Measurements from ENCODE around the gene KRTAP10-4. TPM values are rescaled to one million over a fixed set of nuclear protein-coding genes. Genes with fewer than 3 reads are reported as not detected.
A peak's percentile ranks its signal among the peaks of the same experiment; 100 is the strongest.
"Not testable (repeated sequence)": the region's sequence is repeated elsewhere in the genome, so short reads cannot be mapped to it uniquely, and the experiment has no call there.

KRTAP10-4 gene, protein sequence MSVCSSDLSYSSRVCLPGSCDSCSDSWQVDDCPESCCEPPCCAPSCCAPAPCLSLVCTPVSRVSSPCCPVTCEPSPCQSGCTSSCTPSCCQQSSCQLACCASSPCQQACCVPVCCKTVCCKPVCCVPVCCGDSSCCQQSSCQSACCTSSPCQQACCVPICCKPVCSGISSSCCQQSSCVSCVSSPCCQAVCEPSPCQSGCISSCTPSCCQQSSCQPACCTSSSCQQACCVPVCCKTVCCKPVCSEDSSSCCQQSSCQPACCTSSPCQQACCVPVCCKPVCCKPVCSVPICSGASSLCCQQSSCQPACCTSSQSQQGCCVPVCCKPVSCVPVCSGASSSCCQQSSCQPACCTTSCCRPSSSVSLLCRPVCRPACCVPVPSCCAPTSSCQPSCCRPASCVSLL
- total RNA-seq = not detected

DNA sequence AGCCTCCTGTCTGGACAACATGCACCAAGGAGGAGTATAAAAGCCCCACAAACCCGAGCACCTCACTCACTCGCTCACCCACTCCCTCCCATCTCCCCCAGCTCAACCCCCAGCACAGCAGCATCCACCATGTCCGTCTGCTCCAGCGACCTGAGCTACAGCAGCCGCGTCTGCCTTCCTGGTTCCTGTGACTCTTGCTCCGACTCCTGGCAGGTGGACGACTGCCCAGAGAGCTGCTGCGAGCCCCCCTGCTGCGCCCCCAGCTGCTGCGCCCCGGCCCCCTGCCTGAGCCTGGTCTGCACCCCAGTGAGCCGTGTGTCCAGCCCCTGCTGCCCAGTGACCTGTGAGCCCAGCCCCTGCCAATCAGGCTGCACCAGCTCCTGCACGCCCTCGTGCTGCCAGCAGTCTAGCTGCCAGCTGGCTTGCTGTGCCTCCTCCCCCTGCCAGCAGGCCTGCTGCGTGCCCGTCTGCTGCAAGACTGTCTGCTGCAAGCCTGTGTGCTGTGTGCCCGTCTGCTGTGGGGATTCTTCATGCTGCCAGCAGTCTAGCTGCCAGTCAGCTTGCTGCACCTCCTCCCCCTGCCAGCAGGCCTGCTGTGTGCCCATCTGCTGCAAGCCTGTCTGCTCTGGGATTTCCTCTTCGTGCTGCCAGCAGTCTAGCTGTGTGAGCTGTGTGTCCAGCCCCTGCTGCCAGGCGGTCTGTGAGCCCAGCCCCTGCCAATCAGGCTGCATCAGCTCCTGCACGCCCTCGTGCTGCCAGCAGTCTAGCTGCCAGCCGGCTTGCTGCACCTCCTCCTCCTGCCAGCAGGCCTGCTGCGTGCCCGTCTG is at the start of gene KRTAP10-4:
Gene KRTAP10-4 (plus strand): TSS at position 100 of the 827 bp plus-strand sequence. CDS start 30 bp downstream, at position 130.
- not testable (repeated sequence) for H3K4me3 Mint-ChIP-seq; ATAC-seq; H3K9me3 Mint-ChIP-seq; H3K36me3 Mint-ChIP-seq; DNase-seq (ENCODE audit: low spot score); H3K27ac Mint-ChIP-seq; H3K4me1 Mint-ChIP-seq (ENCODE audit: low read depth in 2 of 2)
- H3K27me3 Mint-ChIP-seq = peaks cover 21 to 32% of the 10 kb centered on the region in 2 donors

DNA sequence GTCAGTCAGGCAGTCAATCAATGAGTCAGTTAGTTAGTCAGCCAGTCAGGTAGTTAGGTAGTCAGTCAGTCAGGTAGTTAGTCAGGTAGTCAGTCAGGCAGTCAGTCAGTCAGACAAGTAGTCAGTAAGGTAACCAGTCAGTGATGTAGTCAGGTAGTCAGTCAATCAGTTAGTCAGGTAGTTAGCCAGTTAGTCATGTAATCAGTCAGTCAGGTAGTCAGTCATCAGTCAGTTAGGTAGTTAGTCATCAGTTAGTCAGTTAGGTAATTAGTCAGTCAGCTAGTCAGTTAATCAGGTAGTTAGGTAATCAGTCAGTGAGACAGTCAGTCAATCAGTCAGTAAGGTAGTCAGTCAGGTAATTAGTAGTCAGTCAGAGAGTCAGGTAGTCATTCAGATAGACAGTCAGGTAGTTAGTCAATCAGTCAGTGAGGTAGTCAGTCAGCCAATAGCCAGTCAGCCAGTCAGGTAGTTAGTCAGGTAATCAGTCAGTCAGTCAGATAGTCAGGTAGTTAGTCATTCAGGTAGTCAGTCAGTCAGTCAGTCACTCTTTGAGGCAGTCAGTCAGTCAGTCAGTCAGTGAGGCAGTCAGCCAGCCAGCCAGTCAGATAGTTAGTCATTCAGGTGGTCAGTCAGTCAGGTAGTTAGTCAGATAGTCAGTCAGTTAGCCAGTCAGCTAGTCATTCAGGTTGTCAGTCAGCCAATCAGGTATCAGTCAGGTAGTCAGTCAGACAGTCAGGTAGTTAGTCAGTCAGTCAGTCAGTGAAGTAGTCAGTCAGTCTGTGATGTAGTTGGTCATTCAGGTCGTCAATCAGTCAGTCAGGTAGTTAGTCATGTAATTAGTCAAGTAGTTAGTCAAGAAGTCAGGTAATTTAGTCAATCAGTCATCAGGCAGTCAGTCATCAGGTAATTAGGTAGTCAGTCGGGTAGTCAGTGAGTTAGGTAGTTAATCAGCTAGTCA is 48.8 kb upstream of the KRTAP10-4 start:
- no peaks in the 10 kb centered on the region for H3K27me3 Mint-ChIP-seq
- ATAC-seq (no peak), DNase-seq (ENCODE audit: low spot score) (no peak)
- no peaks in the 10 kb centered on the region for H3K4me1 Mint-ChIP-seq (ENCODE audit: low read depth in 2 of 2)
- no peak overlapping the region for H3K27ac Mint-ChIP-seq
- no peak overlapping the region for H3K4me3 Mint-ChIP-seq
- H3K9me3 Mint-ChIP-seq = no peaks in the 10 kb centered on the region
- H3K36me3 Mint-ChIP-seq = no peaks in the 10 kb centered on the region

DNA sequence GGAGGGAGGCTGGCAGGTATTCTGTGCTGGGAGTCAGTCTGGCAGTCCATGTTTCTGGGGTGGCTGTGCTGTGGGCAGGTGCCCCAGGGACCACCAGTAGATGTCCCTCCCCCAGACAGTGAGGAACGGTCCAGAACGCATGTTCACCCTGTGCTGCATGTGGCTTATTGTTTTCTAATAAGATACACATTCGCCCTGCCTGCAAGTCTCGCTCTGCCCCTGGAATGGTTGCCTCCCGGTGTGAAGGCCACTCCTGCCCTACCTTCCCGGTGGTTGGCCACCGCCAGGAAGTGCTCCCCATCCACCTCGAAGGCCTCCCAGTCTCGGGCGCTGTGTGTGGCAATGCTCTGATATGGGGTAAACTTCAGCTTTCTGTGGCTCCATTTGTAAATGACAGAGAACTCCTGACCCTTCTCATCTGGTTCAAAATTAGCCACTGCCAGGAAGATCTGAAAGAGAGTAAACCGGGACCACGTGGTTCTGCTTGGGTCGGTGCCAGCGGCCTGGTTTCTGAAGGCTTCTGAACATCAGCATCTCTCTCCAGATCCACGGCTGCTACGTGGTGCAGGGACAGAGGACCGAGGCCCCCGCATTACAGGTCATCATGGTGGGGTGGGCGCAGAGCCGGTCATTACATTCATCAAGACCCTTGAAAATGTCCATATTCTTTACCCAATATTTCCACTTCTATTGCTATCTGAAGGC is 48.0 kb upstream of the KRTAP10-4 start:
- Mint-ChIP-seq H3K4me1 (ENCODE audit: low read depth in 2 of 2) (peaks cover 0 to 2% of the 10 kb centered on the region in 2 donors), H3K36me3 (no peaks in the 10 kb centered on the region), H3K9me3 (no peaks in the 10 kb centered on the region), H3K27ac (no peak overlapping the region), H3K4me3 (no peak overlapping the region), H3K27me3 (no peaks in the 10 kb centered on the region)
- ATAC-seq (no peak), DNase-seq (ENCODE audit: low spot score) (no peak)

DNA sequence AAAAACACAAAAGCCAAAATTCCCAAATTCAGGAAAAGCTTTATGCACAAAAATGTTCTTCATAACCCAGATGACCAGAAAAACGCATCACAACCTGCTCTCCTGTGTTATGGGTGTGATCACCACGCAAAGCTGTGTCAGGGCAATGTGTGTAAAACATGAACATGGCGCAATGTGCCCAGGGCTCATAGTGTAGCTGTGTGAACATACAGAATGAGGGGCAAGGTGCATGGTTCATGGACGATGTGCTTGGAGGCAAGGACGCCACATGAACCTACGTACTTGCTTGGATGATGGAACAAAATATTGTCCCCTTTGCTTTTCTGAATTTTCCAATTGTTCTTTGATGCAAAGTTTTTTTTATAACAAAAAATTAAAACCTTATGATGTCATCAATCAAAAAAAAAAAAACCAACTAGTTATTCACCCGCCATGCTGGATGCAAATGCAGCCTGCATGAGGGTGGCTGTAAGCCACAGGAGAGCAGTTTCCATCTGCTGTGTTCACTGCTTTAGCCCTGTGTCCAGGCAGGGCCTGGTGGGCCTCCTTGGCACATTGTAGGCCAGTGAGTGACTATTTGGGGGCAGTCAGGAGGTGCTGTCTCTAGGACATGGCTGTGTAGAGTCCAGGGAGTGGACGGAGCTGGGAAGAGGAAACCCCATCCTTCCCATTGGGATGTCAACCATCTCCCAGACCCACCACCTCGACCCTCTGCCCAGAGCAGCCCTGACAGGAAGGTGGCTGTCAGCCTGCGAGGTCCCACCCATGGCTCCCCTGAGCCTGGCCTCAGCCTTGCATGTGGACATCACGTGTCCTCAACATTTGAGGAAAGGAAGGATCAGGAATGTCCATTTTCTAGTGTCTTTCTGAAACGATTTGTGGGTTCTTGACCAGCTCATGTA is 47.2 kb upstream of the KRTAP10-4 start:
- no peak for ATAC-seq
- peaks cover 0 to 2% of the 10 kb centered on the region in 2 donors for H3K4me1 Mint-ChIP-seq (ENCODE audit: low read depth in 2 of 2)

DNA sequence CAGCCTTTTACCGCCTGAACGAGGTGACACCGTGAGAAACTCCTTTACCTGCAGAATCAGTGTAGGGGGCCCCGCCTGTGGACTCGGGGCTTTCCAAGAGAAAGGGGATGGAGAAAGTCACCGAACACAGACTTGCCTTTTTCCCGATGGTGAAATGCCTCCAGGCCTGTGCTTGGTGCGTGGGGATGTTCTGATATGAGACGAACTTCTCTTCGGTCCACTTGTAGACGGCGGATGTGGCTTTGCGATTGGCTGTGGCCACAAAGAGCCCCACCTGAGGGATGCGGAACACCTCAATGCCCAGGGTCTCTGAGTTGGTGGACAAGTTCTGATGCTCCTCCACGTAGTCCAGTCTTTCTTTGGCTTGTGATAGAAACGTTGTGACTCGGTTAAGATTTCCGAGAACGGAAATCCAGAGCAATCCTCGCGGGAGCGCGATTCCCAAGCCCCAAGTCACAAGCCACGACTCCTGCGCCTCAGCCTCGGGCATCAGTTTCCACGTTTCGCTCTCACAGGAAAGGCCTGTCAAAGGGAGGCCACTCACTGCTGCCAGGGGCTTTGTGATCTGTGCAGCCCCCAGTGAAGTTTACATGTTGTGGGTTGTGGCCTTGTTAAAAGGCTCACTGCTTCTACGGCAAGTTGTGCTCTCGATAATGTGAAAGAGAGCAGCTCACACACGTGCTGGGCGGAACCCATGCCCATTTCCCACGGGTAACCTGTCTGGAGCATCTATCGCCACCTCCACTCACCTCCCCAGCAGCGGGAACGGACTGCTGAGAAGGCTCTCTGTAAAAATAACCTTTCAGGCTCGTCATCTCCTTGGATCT is 46.2 kb upstream of the KRTAP10-4 start:
- Mint-ChIP-seq H3K9me3 (no peaks in the 10 kb centered on the region), H3K4me3 (no peak overlapping the region), H3K4me1 (ENCODE audit: low read depth in 2 of 2) (peaks cover 0 to 2% of the 10 kb centered on the region in 2 donors), H3K36me3 (no peaks in the 10 kb centered on the region), H3K27ac (no peak overlapping the region), H3K27me3 (no peaks in the 10 kb centered on the region)
- no peak for ATAC-seq
- DNase-seq (ENCODE audit: low spot score) = peak; percentile 51

More for the DNA sequence above, 47.2 kb upstream of the KRTAP10-4 start:
- Mint-ChIP-seq H3K4me3 (no peak overlapping the region), H3K27ac (no peak overlapping the region), H3K9me3 (no peaks in the 10 kb centered on the region), H3K36me3 (no peaks in the 10 kb centered on the region), H3K27me3 (no peaks in the 10 kb centered on the region)
- peak; percentile 45 for DNase-seq (ENCODE audit: low spot score)

DNA sequence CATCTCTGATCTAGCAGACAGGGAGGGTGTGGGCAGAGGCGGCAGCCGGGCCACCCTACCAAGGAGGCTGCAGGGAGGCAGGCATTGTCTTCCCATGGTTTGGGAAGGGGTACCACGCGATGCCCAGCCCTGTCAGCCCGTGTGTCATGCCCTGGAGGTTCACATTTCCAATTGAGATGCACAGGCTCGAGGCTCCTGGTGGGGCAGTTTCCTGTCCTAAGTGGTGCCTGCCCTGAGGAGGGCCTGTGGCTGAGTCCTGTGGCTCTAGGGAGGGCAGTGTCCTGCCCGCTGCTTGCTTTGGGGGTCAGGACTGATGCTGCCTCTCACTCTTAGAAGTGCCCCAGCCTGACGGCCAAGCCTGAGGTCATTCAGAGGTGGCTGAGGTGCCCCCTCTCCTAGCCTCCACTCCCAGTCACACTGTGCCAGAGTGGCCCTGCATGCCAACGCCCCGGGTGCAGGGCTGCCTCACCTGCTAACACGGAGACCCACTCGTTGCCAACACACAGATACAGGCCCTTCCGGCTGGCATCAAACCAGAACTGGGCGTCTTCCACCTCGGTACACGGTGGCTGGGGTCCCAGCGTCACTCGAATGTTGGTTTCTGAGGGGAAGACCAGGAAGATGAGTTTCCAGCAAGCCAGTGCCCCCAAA is 45.4 kb upstream of the KRTAP10-4 start:
- no peak overlapping the region for H3K4me3 Mint-ChIP-seq
- DNase-seq (ENCODE audit: low spot score) = peak; percentile 41
- H3K9me3 Mint-ChIP-seq = no peaks in the 10 kb centered on the region

DNA sequence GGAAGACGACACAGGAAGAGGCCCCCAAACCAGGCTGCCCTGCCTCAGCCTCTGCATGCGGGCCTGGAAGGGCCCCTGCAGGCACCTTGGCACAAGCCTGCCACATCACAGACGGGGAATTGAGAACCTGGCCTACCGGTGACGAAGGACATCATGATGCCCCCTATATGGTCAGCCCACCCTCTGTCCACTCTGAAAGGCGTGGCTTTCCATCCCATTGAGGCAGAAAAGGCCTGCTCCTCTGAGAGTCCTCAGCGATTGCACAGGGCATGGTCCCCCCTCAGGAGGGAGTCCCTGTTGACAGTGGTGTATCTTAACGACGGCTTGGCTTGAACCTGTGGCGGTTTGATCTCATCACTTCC is 44.9 kb upstream of the KRTAP10-4 start:
- no peak for ATAC-seq
- Mint-ChIP-seq H3K27ac (no peak overlapping the region), H3K4me1 (ENCODE audit: low read depth in 2 of 2) (peaks cover 0 to 2% of the 10 kb centered on the region in 2 donors)

More for the DNA sequence above, 45.4 kb upstream of the KRTAP10-4 start:
- ATAC-seq = no peak
- H3K27ac Mint-ChIP-seq = no peak overlapping the region
- no peaks in the 10 kb centered on the region for H3K36me3 Mint-ChIP-seq
- H3K4me1 Mint-ChIP-seq (ENCODE audit: low read depth in 2 of 2) = peaks cover 0 to 2% of the 10 kb centered on the region in 2 donors
- no peaks in the 10 kb centered on the region for H3K27me3 Mint-ChIP-seq

DNA sequence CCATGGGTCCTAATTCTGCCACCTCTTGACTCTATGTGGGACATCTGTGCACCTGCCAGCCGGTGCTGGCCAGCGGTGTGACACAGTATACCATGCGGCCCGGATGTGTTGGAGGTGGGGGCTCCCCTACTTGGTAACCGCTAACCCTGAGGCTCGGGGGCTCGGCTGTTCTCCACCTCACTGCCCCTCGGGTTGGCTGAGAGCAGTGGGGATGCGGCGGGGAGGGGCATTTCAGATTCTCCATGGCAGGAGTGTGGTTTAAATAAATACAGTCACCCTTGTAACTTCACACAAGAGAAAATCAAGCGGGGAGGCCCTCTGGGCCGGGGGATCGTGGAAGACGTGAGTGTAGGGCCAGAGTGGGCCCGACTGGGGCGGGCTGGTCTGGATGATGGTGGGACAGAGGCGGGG is 44.5 kb upstream of the KRTAP10-4 start:
- peaks cover 0 to 2% of the 10 kb centered on the region in 2 donors for H3K4me1 Mint-ChIP-seq (ENCODE audit: low read depth in 2 of 2)
- H3K27ac Mint-ChIP-seq = no peak overlapping the region
- no peak overlapping the region for H3K4me3 Mint-ChIP-seq
- DNase-seq (ENCODE audit: low spot score) (peak; percentile 41), ATAC-seq (no peak)
- H3K27me3 Mint-ChIP-seq = no peaks in the 10 kb centered on the region
- H3K36me3 Mint-ChIP-seq = no peaks in the 10 kb centered on the region
- H3K9me3 Mint-ChIP-seq = no peaks in the 10 kb centered on the region

More for the DNA sequence above, 44.9 kb upstream of the KRTAP10-4 start:
- Mint-ChIP-seq H3K36me3 (no peaks in the 10 kb centered on the region), H3K4me3 (no peak overlapping the region), H3K27me3 (no peaks in the 10 kb centered on the region), H3K9me3 (no peaks in the 10 kb centered on the region)
- peak; percentile 39 for DNase-seq (ENCODE audit: low spot score)

DNA sequence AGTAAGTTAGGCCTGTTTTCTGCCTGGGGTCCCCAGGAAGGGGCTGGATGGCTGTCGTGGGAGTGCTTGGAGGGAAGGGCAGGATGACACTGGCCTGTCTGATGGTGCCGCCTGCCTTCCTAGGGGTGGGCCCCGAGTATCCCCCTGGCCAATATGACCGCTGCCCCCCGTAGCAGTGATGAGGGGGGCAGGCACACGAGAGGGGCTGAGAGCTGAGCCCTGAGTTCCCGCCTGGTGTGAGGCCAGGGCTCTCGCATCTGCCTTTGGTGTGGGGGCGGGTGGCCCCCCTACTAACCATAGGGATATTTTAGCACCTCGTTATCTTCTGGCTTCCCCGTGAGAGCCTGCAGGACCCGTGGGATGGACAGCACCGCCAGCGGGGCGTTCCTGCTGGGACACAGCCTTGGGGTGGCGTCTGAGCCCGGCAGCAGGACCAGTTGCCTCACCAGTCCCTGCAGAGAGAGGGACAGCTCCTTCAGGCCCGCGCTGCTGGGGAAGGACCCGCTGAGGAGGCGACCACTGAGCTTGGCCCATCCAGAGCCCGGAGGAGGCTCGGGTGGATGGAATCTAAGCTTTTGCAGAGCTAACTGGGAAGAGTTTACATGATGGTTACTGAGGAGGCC is 43.9 kb upstream of the KRTAP10-4 start:
- no peak for ATAC-seq
- Mint-ChIP-seq H3K9me3 (no peaks in the 10 kb centered on the region), H3K4me3 (no peak overlapping the region), H3K27ac (no peak overlapping the region), H3K36me3 (no peaks in the 10 kb centered on the region), H3K27me3 (no peaks in the 10 kb centered on the region), H3K4me1 (ENCODE audit: low read depth in 2 of 2) (peaks cover 0 to 2% of the 10 kb centered on the region in 2 donors)
- peak; percentile 59 for DNase-seq (ENCODE audit: low spot score)

DNA sequence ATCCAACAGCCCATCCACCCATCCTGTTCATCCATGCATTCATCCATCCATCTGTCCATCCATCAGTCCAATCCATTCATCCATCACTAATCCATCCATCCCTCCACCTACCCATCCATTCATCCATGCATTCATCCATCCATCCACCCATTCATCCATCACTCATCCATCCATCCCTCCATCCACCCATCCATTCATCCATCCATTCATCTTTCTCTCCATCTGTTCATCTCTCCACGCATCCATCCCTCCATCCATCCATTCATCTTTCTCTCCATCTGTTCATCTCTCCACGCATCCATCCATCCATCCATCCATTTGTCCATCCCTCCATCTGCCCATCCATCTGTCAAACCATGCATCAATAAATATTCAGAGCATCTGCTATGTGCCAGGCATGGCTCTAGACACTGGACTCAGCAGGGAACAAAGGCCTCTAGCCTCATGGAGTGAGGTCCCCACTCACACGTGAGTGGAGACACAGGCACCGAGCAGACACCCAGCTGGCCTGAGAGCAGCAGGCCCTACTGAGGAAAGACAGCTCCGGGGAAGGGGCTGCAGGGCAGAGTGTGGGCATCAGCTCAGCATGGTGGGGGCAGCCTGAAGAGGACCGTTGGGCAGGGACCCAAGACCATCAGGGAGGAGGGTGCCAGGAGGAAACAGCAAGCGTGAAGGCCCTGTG is 43.2 kb upstream of the KRTAP10-4 start:
- H3K4me1 Mint-ChIP-seq (ENCODE audit: low read depth in 2 of 2) = peaks cover 0 to 2% of the 10 kb centered on the region in 2 donors
- no peak for DNase-seq (ENCODE audit: low spot score)
- H3K9me3 Mint-ChIP-seq = no peaks in the 10 kb centered on the region
- no peaks in the 10 kb centered on the region for H3K36me3 Mint-ChIP-seq
- no peaks in the 10 kb centered on the region for H3K27me3 Mint-ChIP-seq
- no peak overlapping the region for H3K27ac Mint-ChIP-seq
- H3K4me3 Mint-ChIP-seq = no peak overlapping the region
- no peak for ATAC-seq

Data from natural killer cell treated with Interleukin-12 subunit alpha and Interleukin-12 subunit beta and Interleukin-15 and Interleukin-18, amount 100 ng/mL, for 72 hours (primary cell).